ENCODE results near the gene FOCAD.

FOCAD gene

DNA sequence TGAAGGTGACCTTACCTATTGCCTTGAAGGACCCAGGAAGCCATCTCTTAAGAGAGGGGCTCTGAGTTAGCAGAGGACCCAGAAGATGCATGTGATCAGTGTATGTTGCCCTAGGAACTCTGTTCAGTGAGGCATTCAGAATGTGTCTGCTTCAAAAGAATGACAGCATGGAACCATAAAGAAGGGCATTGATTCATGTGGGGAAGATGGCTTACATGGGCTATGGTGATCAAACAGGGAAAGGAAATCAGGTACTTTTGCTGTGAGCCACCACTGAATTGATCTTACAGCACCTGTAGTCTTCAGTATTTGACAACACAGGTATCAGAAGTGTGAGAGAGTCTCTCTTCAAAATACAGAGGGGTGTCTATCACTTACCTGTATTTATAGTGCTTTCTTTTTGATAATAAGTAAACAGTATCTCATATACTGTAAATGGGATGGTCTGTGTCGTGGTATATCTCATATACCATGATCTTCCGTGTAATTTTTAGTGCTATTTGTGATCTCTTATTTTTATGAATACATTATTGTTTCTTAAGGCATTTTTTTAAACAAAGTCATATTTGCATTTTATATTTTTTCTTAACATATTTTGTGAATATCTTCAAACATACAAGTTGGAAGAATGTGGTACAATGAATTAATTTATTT lies 57.0 kb downstream of the FOCAD start:
- DNase-seq: no peak

DNA sequence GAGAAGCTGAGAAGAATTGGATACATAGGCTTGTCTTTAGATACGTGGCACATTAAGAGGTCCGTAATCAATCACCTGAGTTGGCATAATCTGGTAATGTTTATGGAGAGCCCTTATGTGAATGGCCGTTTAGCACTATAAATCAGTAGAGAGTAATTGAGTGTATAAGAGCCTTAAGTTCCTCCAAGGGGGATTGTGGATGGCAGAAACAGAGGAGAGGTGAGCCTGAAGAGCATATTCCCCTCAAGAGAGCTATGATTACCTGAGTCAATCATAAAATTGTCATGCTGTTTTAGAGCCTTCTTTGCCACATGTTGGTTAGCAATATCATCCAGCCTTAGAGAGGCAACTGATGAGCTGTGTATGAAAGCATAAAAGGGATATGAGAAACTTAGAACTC lies 58.8 kb downstream of the FOCAD start:
- no peak for DNase-seq

DNA sequence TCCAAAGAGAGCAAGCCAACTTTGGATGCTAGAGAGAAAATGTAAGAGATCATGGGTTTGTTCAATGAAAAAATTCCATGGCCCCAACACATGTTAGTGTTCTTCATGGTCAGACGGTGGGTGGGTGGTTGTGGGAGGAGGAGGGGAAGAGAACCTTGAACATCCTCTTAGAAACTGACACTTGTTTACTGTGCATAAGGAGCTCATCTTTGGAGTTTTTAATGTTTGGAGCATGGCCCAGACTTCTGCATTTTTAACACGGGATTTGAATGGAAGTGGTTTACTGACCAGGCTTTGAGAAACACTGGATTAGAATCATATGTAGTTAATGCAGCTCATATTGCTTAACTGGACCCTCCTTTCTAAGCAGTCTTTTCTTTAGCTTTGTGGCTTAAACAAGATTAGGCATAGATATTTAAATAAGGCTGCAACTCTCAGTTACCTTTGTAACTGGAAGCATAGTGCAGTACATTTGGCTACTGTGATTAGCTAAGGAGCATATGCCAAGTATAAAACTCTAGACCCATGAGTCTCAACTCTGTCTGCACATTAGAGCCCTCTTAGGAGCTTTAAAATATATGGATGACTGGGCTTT lies 60.1 kb downstream of the FOCAD start:
- DNase-seq: no peak

DNA sequence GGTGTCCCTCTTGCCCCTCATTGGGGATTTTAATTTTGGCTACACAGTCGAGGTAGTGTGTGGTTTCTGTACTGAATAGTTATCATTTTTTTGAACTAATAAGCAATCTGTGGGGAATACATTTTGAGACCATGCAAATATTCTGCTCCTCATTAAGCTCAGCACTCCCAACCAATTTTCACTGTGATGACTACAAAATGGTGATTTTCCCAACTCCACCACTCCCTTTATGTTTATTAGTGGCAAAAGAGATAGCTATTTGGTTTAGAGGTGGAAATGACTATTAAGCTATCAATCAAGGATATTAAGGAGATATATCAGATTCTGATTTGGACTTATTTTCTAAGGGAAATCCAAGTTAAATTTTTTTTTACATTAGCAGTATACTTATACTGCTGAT lies 62.9 kb downstream of the FOCAD start:
- DNase-seq: no peak

DNA sequence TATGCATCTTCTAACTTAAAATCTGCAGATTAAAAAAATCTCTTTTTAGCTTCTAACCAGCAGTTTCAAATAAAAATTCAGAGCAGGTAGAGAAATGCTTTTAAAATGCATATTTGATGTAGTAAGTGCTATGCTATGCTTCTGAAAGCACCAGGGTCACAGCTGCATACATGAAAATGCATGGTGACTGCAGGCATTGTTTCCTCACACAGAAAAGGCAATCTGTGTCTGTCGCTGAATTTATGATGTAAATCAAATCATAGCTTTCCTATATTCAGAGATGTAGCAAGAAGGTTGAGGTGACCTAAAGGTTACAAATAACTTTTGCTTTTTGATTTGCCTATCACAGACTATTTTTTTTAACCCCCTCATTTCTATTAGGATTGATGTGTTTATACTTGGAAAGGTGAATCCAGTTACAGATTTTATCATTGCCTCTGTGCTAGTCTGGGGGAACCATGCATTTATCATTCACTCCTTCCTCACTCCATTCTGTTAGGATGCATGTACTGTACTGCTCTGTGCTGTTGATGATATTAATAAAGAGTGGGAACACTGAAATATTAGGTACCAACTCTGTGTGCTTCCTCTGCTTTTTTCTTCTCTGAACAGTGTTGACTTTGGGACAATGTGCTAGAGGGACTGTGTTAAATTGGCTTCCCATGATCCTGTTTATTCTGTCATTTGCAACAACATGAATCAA lies 65.6 kb downstream of the FOCAD start:
- no peak for DNase-seq

DNA sequence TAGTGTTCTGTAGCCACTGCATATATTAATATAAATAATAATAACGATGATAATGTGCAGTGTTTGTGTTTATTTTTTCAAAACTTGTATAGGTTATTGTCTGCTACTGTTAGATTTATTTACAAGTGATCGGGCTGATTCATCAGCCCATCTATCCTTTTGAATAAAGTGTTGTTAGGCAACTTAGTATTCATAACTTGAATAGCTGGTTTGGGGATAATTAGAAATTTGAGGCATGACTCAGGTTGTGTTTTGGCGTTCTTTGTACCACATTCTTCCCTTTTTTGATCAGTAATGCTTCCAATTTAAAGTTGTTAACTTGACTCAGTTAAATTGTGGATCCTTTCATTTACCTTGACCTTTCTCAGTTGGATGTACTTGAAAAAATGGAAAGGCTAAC lies 69.7 kb downstream of the FOCAD start:
- no peak for DNase-seq

DNA sequence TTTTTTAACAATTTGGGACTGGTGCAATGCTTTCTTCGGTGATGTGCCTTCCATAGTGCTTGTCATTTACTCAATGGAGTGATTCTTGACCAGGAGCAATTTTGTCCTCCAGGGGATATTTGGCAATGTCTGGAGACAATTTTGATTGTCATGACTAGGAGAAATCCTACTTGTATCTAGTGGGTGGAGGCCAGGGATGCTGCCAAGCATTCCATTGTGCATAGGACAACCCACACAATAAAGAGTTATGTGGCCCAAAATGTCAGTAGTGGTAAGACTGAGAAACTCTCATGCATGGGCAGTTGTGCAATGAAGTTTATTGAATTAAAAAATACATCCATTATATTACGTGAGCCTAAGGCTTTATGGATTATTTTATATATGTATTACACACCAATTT lies 70.5 kb downstream of the FOCAD start:
- no peak for DNase-seq

DNA sequence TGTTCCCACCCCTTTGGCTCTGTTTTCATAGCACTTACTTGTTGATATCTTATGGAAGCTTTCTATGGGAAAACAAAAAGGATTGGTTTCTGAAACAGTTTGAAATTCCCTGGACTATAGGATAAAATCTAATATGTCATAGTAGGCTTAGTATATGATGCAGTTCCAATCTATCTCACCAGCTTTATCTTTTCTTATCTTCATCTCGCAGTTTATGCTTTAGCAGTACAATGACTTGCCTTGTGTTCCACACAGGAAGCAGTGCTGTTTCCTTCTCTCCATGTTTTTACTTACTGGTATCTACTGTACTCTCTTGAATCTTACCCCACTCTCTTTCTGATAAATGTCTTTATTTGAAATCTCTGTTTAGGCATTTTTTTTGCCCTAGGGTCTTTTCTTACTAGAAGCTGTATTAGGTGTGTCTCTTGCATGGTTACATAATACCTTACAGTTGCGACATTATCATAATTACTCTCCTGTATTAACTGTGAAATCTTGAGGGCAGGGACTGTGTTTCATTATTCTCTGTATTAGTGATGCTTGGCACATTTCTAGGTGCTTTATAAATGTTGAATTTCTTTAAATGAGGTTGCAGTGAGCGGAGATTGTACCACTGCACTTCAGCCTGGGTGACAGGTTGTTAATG lies 76.3 kb downstream of the FOCAD start:
- DNase-seq: no peak

DNA sequence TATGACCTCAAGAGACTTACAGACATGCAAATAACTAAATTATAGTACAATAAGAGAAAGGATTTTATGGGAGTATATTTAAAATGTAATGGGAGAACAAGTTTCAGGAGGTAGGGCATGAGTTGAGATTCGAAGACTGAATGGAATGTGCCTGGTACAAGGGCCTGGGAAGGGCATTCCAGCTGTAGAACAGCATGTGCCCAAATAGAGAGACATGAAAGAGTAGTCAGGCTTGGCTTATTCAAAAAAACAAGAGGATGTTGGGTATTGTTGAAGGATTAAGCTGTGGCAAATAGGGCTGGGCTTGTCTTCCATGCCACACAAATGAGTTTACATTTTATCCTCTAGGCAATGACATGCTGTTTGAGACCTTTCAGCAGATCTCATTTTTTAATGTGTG lies 86.9 kb downstream of the FOCAD start:
- no peak for DNase-seq

DNA sequence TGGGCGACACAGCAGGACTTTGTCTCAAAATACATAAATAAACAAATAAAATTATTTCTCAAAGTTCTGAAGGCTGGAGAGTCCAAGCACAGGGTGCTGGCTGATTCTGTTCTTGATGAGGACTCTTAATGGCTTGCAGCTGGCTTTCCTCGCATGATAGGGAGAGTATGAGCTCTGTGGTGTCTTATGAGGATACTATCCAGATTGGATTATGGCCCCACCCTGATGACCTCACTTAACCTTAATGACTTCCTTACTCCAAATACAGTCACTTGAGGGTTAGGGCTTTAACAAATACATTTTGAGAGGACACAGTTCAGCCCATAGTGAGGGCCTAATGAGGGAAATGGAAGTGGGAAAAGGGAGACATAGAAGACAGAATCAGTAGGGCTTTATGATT lies 87.7 kb downstream of the FOCAD start:
- DNase-seq: no peak

DNA sequence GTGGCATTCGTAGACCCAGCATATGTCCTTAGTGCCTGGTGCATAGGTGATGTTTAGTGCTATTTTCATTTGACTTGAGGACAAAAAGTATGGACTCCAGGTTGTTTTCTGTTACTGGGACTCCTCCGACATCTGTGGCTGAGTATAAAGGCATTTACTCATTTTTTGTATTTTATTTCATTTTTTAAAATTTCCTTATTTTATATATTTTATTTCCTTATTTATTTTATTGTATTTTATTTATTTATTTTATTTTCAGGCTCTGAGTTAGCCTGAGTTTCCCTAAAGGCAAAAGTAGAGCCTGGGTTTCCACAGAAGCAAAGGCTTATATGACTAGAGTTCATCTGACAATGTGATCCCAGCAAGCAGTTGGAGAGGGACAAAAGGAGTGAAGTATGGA lies 91.6 kb downstream of the FOCAD start:
- DNase-seq: no peak

DNA sequence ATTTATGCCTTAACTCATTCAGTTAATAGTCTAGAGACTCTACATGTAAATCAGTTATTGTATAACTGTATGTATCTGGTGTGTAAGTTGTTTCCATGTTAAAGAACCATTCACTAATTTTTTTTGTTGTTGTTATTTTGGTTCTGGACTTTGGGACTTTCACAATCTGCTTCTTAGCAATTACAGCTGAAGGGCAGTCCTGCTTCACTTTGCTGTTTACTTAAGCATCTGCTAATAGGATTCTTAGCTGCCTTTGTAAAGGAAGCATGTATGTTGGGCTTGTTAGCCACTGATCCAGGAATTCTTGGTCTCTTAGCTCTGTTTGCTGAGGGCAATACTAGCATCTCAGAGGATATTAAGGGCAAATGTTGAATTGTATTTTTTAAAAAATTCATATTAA lies 97.0 kb downstream of the FOCAD start:
- DNase-seq: no peak

DNA sequence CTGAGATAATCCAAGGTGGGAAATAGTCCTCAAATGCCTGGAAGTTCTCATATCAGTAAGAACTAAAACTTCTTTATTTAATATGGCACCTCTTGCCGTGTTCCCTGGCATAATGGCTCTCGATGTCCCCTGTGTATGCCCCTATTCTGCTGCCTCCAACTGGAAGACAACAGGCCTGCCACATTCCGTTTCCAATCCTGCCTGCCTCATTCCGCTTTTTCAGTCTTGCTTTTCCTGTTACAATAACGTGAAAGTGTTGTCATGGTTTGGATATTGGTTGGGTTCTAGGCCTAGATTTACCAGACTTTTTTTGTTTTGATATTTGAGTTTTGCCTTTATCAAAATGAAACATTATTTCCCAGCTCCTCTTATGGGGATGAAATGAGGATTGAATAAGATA lies 98.2 kb downstream of the FOCAD start:
- DNase-seq: no peak

DNA sequence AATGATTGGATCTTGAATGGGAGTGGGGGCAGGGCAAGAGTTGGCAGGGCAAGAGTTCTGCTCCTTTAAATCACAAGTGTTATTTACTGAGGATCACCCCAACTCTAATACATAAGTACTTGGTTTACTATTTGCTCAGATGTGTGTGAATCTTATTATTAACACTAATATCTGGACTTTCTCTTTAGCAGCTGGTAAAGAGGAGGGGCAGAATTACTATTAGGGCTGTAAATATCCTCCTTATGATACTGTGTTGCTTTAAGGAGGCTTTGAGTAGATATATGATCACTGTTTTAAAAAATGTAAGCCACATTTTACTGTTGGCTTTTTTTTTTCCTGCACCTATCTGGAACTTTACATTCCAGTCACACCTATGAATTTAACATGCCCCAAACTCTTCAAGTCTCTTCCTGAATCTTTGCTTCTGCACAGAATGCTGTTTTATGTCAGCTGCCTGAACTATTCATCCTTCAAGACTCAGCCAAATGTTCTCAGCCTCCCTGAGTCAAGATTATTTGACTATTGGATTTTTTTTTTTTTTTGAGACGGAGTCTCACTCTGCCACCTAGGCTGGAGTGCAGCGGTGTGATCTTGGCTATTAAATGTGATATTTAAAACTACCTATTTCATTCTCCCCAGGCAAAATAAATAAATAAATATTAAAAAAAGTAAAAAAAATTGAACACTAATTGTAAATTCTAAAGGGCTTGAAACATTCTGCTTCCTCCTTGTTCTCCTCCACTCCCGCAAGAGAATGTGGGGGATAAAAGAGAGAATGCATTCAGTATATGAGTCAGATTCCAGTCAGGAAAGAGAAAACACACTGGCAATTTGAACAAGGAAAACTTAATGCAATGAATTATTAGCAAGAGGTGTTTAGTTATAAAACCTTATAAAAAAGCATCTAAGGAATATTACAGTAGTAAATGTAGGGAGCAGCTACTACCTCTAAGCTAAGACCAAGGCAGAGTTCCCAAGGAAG lies 99.3 kb downstream of the FOCAD start:
- no peak for DNase-seq

DNA sequence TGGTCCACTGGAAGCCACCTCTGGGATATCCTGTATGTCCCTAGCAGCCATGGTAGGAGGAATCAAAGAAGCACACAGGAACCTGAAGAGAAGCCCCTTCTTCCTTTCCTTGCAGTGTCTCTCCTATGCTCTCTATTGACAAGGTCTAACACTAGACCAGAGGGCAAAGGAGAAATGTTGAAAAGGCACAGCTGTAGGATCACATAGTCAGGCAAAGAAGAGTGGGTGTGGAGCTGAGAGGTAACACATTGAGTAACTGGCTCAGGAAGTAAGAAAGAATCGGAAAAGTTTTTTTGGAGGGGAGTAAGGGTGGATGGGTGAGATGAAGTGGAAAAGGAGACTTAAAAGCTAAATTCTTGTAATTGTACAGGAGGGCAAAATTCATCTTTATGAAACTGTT lies 100.1 kb downstream of the FOCAD start:
- DNase-seq: no peak

DNA sequence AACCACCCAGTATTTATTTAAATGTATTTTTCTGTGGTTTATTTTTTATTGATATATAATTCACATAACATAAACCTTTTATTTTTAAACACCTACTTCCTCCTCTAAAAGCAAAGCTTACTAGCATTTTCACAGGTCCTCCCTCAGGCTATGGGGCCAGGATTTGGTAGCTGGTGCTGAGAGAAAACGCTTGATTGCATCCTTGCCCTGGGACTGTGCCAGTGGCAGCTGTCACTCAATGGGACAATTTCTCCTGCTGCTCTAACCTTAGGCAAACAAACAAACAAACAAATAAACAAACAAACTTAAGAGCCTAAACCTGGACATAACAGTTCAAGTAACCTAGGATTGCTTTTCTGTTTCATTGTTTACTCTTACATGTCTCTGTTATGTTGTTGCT lies 102.7 kb downstream of the FOCAD start:
- no peak for DNase-seq

DNA sequence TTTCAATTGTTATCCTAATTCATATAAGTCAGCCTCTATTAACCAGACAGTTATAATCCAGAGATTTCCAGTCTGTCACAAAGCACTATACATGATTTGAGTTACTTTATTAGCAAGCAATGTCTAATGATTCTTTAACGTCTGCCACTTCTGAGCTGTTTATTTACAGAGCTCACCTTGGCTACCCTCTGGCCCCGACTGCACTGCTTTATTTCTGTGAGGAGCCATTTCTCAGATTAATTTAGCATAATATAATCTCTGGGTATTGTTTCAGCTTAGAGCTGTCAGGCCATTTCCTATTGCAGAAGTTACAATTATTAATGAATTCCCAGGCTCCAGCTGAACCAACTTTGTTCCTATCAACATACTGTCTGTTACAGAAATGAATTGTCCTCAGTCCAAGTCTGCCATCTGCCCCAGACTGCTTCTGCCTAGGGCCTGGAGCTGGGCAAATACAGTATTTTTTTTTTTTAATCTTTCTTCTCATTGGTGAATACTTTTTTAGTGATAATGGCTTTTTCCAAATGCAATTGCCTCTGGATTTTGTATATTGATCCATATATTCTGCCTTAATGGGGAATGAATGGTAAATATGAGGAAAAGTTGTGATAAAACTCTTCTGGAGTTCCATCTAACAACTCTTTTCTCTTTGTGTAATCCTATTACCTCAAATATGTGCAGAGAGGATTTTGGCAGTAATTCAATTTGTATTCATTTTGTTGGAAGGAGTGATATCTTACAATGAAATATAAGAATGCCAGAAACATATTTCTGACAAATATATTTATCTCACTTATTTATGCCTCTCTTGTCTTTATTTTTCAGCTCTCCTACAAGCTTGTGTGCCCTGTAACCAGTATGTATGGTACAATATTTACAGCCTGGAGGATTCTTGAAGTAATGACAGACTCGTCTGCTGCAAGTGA lies 104.7 kb downstream of the FOCAD start:
- no peak for DNase-seq

DNA sequence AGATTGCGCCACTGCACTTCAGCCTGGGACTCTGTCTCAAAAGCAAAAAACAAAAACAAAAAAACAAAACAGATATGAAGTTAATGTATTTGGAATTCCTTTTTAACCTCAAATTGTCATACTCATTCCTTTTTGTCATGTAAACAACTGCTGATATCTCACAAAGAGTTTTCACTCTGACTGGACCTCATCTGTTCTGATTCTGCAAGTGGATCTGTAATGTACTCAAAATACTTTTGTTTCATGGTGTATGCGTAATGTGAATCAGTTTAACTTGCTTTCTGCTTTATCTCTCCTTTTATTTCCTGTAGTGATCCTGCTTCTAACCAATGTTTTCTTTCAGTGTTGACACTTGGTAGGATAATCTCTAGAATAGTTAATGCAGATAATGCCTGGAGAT lies 106.7 kb downstream of the FOCAD start:
- no peak for DNase-seq

DNA sequence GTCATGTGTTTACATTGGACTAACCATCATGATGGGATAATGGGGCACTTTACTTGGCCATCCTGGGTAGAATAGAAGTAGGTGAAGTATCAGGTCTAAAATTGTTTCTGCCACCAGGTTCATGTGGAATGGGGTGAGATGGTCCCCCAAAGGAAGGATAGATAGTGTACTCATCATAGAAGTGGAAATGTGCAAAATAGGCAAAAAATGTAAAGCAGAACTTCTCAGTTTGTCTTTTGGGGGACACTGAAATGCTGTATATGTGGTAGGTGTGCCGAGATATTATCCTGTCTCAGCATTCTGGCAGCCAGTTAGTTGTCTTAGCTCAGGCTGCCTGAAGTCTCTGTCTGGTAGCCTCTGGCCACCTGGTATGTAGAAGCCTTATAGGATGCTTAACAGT lies 107.6 kb downstream of the FOCAD start:
- no peak for DNase-seq

DNA sequence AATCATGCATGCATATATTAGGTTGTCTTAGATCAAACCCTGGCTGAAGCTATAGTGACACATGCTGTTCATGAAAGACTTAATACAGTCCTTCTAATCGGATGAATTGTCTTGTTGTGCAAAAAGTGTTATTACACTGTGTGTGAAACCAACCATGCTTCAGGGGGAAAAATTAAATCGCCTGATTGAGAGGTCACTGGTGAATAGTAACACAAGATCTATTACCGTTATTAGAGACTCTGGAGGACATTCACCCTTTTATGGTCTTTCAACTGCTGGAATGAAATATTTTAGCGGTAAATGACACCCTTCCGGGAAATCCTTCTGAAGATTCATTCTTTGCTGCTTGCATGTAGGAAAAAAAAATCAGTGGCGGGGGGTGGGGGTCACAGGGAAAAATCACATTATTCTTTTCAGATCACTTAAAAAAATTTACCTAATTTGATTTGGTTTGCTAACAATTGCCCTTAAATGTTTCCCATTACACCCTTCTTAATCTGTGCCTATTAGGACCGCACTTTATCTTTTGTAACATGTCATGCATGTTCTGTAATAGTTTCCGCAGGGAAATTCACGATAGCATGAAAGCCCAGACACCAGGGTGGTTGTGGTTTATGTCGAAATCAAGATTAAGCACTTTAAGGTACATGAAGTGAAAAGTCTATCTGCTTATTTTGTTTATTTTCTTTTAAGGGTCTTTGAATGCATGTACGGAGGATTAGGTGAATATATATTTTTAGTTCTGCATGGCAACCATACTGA lies 120.6 kb downstream of the FOCAD start:
- no peak for DNase-seq

DNA sequence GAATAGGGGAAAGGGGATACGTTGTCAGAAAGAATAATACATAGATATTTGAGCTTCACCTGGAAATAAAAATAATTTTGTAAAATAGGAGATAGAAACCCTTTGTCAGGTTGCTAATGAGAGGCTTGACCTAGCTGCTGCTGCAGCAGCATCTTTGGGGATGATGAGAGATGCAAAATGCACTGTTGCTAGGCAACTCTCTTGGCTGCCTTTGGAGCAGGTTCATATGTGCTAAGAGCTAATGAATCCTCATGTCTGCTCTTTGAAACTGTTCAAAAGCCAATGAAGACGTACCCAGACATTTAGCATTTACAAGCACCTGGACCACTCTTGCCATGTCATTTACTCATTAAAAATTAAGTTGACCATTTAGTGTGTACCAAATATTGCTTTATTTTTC lies 121.7 kb downstream of the FOCAD start:
- no peak for DNase-seq
